Fibroblast of skin of scalp (primary cell): Measurements from ENCODE around the gene SEMA3A.
A peak's percentile ranks its signal among the peaks of the same experiment; 100 is the strongest.

Source experiments
- DNase-seq: peaks from one replicate; pipeline ENCODE4 v3.0.0-alpha.2; 2013

SEMA3A gene

GRCh38 chr7:83921941-83922607 is 272.5 kb downstream of the SEMA3A start:
- DNase-seq = peak; percentile 44

DNA sequence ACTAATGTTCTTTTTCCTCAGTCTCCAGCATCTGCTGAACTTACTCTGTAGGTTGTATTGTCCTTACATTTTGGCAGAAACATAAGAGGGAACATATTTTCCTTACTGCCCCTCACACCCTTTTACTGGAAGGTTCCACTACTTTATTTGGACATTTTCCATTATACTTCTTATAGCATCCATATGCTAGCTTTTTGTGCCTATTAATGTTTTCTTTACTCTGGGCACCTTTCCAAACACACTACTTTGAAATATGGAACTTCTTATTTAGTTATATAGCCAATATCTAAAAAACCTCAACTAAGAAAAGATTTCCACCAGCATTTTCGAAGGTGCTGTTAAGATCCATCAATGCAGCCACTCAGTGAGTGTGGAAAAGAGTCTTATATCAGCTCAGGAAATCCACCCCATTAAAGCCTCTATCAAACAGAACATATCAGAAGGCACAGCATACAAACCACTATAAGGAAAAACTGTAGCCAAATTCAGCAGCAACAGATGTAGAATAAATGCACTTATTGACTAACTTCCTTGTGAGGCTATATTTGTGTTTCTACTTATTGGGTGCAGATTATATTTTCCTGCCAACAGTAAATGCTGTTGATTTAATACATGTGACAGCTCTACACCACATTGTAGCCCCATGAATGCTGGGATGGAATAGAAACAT is 273.2 kb downstream of the SEMA3A start:
- DNase-seq = peak; percentile 26

DNA sequence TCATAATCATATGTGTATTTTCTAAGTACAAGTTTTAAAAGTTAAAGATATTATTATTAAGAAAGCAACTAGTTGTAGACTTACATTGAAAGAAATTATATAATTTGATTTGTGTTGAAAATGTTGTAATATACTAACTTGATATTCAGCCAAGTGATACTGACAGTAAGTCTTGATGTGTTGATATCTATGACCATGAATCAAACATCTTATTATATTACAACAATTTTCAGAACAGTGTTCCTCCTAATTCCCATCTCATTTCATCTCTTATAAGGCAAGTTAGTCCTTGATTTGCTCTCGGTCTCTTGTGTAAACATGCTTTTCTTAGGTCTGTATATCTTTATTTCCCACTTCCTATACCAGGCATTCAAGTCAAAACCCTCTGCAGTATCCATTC is 276.4 kb downstream of the SEMA3A start:
- DNase-seq = no peak

DNA sequence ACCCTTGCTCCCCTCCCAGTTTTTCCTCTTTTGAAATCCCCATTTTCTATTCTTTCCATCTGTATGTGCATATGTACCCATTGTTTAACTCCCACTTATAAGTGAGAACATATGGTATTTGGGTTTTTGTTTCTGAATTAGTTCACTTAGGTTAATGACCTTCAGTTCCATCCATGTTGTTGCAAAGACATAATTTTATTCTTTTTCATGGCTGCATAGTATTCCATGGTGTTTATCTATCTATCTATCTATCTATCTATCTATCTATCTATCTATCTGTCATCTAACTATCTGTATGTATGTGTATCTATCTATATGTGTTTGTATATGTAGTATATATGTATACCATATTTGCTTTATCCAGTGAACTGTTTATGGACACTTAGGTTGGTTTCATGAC is 281.4 kb downstream of the SEMA3A start:
- no peak for DNase-seq

GRCh38 chr7:83908526-83908925 is 286.1 kb downstream of the SEMA3A start:
- no peak for DNase-seq
